ENCODE data around the gene PIP4K2C.

The PIP4K2C gene

GRCh38 chr12:57577981-57578758 is 12.8 kb upstream of the PIP4K2C start:
- CTCF ChIA-PET = no interaction called here

GRCh38 chr12:57579011-57579410 is 12.0 kb upstream of the PIP4K2C start:
- DNase-seq (ENCODE audit: extremely low spot score) = no peak
- TF ChIP-seq, protein P1, sequence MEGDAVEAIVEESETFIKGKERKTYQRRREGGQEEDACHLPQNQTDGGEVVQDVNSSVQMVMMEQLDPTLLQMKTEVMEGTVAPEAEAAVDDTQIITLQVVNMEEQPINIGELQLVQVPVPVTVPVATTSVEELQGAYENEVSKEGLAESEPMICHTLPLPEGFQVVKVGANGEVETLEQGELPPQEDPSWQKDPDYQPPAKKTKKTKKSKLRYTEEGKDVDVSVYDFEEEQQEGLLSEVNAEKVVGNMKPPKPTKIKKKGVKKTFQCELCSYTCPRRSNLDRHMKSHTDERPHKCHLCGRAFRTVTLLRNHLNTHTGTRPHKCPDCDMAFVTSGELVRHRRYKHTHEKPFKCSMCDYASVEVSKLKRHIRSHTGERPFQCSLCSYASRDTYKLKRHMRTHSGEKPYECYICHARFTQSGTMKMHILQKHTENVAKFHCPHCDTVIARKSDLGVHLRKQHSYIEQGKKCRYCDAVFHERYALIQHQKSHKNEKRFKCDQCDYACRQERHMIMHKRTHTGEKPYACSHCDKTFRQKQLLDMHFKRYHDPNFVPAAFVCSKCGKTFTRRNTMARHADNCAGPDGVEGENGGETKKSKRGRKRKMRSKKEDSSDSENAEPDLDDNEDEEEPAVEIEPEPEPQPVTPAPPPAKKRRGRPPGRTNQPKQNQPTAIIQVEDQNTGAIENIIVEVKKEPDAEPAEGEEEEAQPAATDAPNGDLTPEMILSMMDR (IDR thresholded peaks at IDR 0.05; ENCODE audit: control extremely low read depth, extremely low read depth, low read depth, missing control alignments) = no peak
- POLR2A ChIA-PET = no interaction called here
- CTCF ChIA-PET = interaction anchor here (1.1 to 7.2 kb wide), 3 partner anchors 10 to 43 kb away, joined by 3 to 155 read pairs (median 3); no protein-coding TSS in a partner anchor

More at GRCh38 chr12:57577981-57578758, 12.8 kb upstream of the PIP4K2C start:
- DNase-seq (ENCODE audit: extremely low spot score) = no peak
- POLR2A ChIA-PET = no interaction called here
- TF ChIP-seq, protein P1 (IDR thresholded peaks at IDR 0.05; ENCODE audit: control extremely low read depth, extremely low read depth, low read depth, missing control alignments) = no peak

GRCh38 chr12:57579677-57580465 is 11.1 kb upstream of the PIP4K2C start:
- ChIA-PET CTCF (interaction anchor here (1.1 to 7.5 kb wide), 8 partner anchors 9 to 52 kb away, joined by 3 to 155 read pairs (median 67); partner anchors contain the start of genes ARHGEF25, B4GALNT1, DTX3 and PIP4K2C), POLR2A (interaction anchor here (1.0 kb wide), 1 partner anchor 26 kb away, joined by 3 read pairs; no protein-coding TSS in a partner anchor)
- no peak for DNase-seq (ENCODE audit: extremely low spot score)
- TF ChIP-seq, protein P1 (IDR thresholded peaks at IDR 0.05; ENCODE audit: control extremely low read depth, extremely low read depth, low read depth, missing control alignments) = no peak

DNA sequence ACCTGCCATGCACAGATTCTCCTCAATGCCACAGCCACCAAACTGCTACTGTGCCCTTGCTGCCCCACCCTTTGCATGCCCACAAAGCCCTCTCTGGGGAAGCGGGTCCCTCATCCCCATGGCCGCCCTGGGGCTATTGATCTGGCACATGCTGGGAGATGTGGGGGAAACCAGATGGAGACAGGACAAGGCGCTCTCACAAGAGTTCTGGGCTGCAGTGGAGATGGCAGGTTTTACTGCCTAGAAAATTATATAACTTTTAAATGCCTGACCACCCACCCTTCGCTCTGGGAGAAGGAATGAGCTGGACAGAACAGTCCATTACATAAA is 10.6 kb upstream of the PIP4K2C start:
- POLR2A ChIA-PET = interaction anchor here (1.0 kb wide), 1 partner anchor 26 kb away, joined by 3 read pairs; no protein-coding TSS in a partner anchor
- TF ChIP-seq, protein P1 (IDR thresholded peaks at IDR 0.05; ENCODE audit: control extremely low read depth, extremely low read depth, low read depth, missing control alignments) = no peak
- DNase-seq (ENCODE audit: extremely low spot score) = no peak
- CTCF ChIA-PET = interaction anchor here (1.0 to 7.5 kb wide), 8 partner anchors 11 to 122 kb away, joined by 3 to 155 read pairs (median 67); partner anchors contain the start of genes ARHGEF25, B4GALNT1, DTX3 and PIP4K2C

GRCh38 chr12:57581802-57582201 is 9.2 kb upstream of the PIP4K2C start:
- DNase-seq (ENCODE audit: extremely low spot score) = no peak
- CTCF ChIA-PET = interaction anchor here (1.0 to 7.5 kb wide), 15 partner anchors 10 to 325 kb away, joined by 3 to 155 read pairs (median 27); partner anchors contain the start of genes ARHGEF25, B4GALNT1, DTX3 and OS9
- TF ChIP-seq, protein P1 (IDR thresholded peaks at IDR 0.05; ENCODE audit: control extremely low read depth, extremely low read depth, low read depth, missing control alignments) = no peak
- POLR2A ChIA-PET = no interaction called here

DNA sequence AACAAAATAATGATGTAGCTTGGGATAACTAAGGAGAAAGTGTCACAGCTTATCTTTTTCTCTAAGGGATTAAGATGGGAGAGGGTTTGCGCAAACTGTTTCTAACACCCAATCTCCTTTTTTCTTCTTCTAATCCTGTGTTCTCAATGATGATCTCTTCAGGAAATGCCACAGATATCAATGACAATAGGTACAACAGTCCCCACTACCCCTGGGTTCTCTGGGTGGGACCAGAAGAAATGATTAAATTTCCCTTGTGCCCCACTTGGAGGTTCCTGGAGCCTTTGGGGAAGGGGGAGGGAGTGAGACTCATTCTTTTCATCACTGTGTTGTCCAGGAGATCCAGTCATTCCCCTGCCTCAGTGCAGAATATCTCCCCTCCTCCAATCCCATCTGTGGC is 8.6 kb upstream of the PIP4K2C start:
- DNase-seq (ENCODE audit: extremely low spot score) = no peak
- POLR2A ChIA-PET = no interaction called here
- CTCF ChIA-PET = interaction anchor here (0.6 to 7.5 kb wide), 25 partner anchors 10 to 325 kb away, joined by 3 to 155 read pairs (median 8); partner anchors contain the start of genes ARHGEF25, B4GALNT1, DTX3 and GLI1
- TF ChIP-seq, protein P1 (IDR thresholded peaks at IDR 0.05; ENCODE audit: control extremely low read depth, extremely low read depth, low read depth, missing control alignments) = no peak

All from GM10248 (cell line).